GM10847 (cell line): ENCODE results near the gene SYNPO.

Experiments used
- POLR2A ChIP-seq: IDR thresholded peaks from 2 replicates; pipeline ENCODE4 v1.6.1; 2011; ENCODE audit not compliant: insufficient read length; ENCODE audit errors: extremely low read depth

SYNPO gene

GRCh38 chr5:150671509-150672236 is 31.2 kb downstream of the SYNPO start:
- no peak for TF ChIP-seq POLR2A

- TF ChIP-seq POLR2A = no peak
Measured at GRCh38 chr5:150672237-150672883, 31.9 kb downstream of the SYNPO start.

DNA sequence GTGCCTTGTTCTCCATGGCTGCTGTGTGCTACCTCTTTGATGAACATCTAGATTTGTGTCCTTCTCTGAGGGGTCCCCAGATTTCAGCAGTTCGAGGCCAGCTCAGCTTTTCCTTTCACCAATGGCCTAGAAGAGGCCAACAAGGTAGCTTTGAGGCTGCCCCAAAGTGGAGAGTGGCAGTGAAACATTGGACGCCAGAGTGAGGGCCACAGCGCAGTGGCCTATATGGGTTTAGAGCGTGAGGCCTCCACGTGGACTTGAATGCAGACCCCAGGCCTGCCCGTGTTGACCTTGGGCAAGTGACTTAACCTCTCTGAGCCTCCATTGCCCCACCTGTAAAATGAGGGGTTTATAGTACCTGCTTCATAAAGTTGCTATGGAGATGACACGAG is 32.4 kb downstream of the SYNPO start:
- no peak for TF ChIP-seq POLR2A

GRCh38 chr5:150674341-150674821 is 33.9 kb downstream of the SYNPO start:
- no peak for TF ChIP-seq POLR2A

- no peak for TF ChIP-seq POLR2A
Measured at GRCh38 chr5:150675069-150675468, 34.6 kb downstream of the SYNPO start.

GRCh38 chr5:150676578-150676977 is 36.1 kb downstream of the SYNPO start:
- TF ChIP-seq POLR2A = no peak

GRCh38 chr5:150689120-150689519 is 48.7 kb downstream of the SYNPO start:
- no peak for TF ChIP-seq POLR2A

DNA sequence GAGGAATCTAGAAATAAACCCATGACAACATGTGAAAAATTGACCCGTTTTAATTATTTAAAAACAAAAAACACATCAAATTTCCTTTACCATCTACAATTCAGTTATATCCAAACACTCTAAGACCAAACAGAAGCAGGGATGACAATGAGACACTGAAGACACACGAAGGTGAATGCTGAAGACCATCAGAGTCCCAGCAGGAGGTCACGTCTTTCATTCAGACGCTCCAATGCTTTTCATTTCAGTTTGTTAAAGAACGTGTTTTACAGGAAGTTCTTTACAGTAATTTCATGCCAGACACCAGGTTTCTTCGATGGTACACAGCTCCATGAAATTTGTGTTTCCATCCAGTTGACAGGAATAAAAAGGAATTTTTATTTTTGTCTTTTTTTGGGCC is 50.3 kb downstream of the SYNPO start:
- no peak for TF ChIP-seq POLR2A

- no peak for TF ChIP-seq POLR2A
Measured at GRCh38 chr5:150692276-150692675, 51.8 kb downstream of the SYNPO start.

DNA sequence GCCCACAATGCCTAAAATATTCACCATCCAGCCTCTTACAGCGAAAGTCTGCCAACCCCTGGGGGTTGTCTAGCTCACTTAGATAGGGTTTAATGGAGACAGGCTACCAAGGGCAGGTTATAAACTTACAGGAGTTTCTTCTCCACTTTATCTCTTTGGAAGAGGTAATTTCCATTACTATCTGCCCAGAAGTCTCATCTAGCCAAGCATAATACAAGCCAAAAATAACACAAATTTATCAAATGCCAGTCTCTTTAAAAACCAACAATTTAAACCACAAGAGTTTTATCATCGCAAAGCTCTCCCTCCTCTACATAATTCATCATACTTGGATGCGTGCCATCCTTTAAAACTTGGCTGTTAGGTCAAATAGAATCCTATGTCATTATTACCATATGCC is 54.2 kb downstream of the SYNPO start:
- TF ChIP-seq POLR2A = no peak

DNA sequence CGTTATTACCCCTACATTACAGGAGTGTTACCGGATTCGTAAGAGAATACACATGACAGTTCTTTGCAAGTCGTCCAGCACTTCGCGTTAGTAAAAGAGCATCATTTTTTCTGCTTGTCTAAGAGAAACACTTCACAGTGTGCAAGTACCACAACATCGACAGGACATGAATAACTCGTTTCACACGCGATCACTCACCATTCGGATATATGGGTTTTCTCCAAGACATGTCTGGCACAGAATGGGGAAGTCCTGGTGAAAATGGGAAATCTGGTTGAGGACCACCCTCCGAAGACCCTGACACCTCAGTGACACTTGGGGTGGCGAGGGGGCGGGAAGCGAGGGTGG is 59.8 kb downstream of the SYNPO start:
- TF ChIP-seq POLR2A = no peak

- peak; percentile 60 for TF ChIP-seq POLR2A
Measured at GRCh38 chr5:150700594-150701377, 60.3 kb downstream of the SYNPO start, which contains the start of gene RBM22. TSS of gene RBM22 (minus strand) at chr5:150701062. CDS start at chr5:150700985, 77 bp downstream.

- no peak for TF ChIP-seq POLR2A
Measured at GRCh38 chr5:150703762-150704161, 63.3 kb downstream of the SYNPO start.

DNA sequence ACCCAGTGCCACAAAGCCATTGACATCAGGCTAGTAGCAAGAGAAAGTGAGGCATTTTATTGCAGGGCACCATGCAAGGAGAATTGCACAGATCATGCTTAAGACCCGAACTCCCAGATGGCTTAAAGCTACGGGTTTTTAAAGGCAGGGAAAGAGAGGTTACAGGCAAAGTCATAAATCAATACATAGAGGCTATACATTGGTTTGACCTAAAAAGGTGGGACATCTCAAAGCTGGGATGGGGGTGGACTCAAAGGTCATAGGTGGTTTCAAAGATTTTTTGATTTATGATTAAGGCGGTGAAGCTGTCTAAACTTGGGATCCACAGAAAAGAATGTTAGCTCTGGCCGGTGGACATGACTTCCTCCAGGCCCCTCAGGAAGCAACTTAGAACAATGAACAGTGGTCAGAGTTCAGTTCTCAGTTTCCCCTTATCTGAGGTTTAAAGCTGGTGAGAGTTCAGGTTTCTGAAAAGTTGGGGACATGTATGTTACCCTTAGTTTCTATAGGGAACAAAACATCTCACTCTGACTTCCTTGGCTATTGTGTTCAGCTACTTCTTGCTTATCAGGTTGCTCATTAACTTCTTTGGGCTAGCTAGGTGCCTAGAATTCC is 66.4 kb downstream of the SYNPO start:
- TF ChIP-seq POLR2A = no peak
